H1 (cell line): Measurements from ENCODE around the gene DUSP18. TPM values are rescaled to one million over a fixed set of nuclear protein-coding genes. Genes with fewer than 3 reads are reported as not detected.

Experiments used
- CTCF ChIA-PET: fragments of 300-600 bp; sonication (Branson Sonifier 250); formaldehyde crosslinking; loops from one replicate; lab custom pipeline; 2021; ENCODE audit not compliant: partially characterized antibody; lab: Charles Lee
- POLR2A ChIA-PET: fragments of 300-600 bp; sonication (Branson Sonifier 250); formaldehyde crosslinking; loops from one replicate; lab custom pipeline; 2021; ENCODE audit warnings: inconsistent platforms; ENCODE audit not compliant: partially characterized antibody; lab: Charles Lee
- DNase-seq, 2 experiments: peaks; one replicate each; pipeline versions ENCODE4 v3.0.0 to v3.0.0-alpha.2; 2010 to 2022; ENCODE audit warnings: low spot score in 2 of 2, low read depth in 1 of 2, mixed read lengths in 1 of 2
- FAIRE-seq: peaks from 2 replicates; lab custom pipeline; 2011; peaks lifted over from hg19 to GRCh38; lab: Jason Lieb, UNC
- H2AFZ ChIP-seq: 2 replicates; pipeline ENCODE4 v1.8.1; 2012; ENCODE audit warnings: low read length, inconsistent platforms
- H2AK5ac ChIP-seq: 2 replicates; pipeline ENCODE4 v1.6.1; 2013; ENCODE audit warnings: low read depth, low read length
- H2BK120ac ChIP-seq: replicated peaks from 2 replicates; pipeline ENCODE3; 2013; ENCODE audit warnings: low read depth, low read length, inconsistent platforms
- H2BK12ac ChIP-seq: 2 replicates; pipeline ENCODE4 v1.6.1; 2013; ENCODE audit warnings: low read depth, low read length
- H2BK15ac ChIP-seq: 2 replicates; pipeline ENCODE4 v1.6.1; 2013; ENCODE audit warnings: low read length
- H2BK20ac ChIP-seq: 2 replicates; pipeline ENCODE4 v1.6.1; 2013; ENCODE audit warnings: low read length
- H2BK5ac ChIP-seq: 2 replicates; pipeline ENCODE4 v1.6.1; 2013; ENCODE audit warnings: low read depth, low read length
- H3K14ac ChIP-seq: 2 replicates; pipeline ENCODE4 v1.6.1; 2013; ENCODE audit warnings: inconsistent platforms; ENCODE audit not compliant: insufficient read length
- H3K18ac ChIP-seq: 2 replicates; pipeline ENCODE4 v1.6.1; 2013; ENCODE audit warnings: low read length; ENCODE audit errors: extremely low read depth
- H3K23ac ChIP-seq: 2 replicates; pipeline ENCODE4 v1.6.1; 2013; ENCODE audit warnings: inconsistent platforms; ENCODE audit not compliant: insufficient read length
- H3K23me2 ChIP-seq: 2 replicates; pipeline ENCODE4 v1.6.1; 2013; ENCODE audit warnings: low read depth, low read length
- H3K27ac ChIP-seq: 2 replicates; pipeline ENCODE4 v1.6.1; 2011; ENCODE audit warnings: low read depth, low read length, inconsistent platforms
- H3K27me3 ChIP-seq, 4 experiments: replicated peaks in 1 of 4; 1 replicate in 1 of 4; 2 replicates in 3 of 4; pipeline versions ENCODE4 v1.6.1 to v1.8.1; 2011 to 2013; ENCODE audit warnings: low read length in 3 of 4, mild to moderate bottlenecking in 3 of 4, inconsistent platforms in 2 of 4, mixed read lengths in 2 of 4, moderate library complexity in 1 of 4; ENCODE audit not compliant: control insufficient read depth in 3 of 4, insufficient read depth in 3 of 4; ENCODE audit errors: extremely low read depth in 1 of 4
- H3K36me3 ChIP-seq, 4 experiments: 2 replicates each; pipeline versions ENCODE4 v1.6.1 to v1.8.1; 2011 to 2013; ENCODE audit warnings: mild to moderate bottlenecking in 4 of 4, low read length in 3 of 4, moderate library complexity in 2 of 4, control low read depth in 1 of 4, inconsistent platforms in 1 of 4; ENCODE audit not compliant: insufficient read depth in 4 of 4, control insufficient read depth in 2 of 4
- H3K4ac ChIP-seq: replicated peaks from 2 replicates; pipeline ENCODE3; 2013; ENCODE audit warnings: low read length, low read depth, mixed read lengths, inconsistent platforms; ENCODE audit not compliant: insufficient read length
- H3K4me1 ChIP-seq, 4 experiments: replicated peaks in 1 of 4; 1 replicate in 1 of 4; 2 replicates in 3 of 4; pipeline versions ENCODE4 v1.6.1 to v1.8.1; 2011 to 2013; ENCODE audit warnings: low read length in 3 of 4, inconsistent platforms in 2 of 4, mixed read lengths in 1 of 4; ENCODE audit not compliant: insufficient read depth in 4 of 4, control insufficient read depth in 3 of 4
- H3K4me2 ChIP-seq, 2 experiments: 2 replicates each; pipeline versions ENCODE4 v1.6.1 to v1.8.1; 2011 to 2013; ENCODE audit warnings: low read depth in 2 of 2, low read length in 2 of 2, control low read depth in 1 of 2, inconsistent platforms in 1 of 2, mild to moderate bottlenecking in 1 of 2; ENCODE audit not compliant: insufficient read depth in 1 of 2
- H3K4me3 ChIP-seq, 4 experiments: fragments of 200-600, 300-600 bp in 1 of 4; sonication (generic), shearing (Covaris generic), sonication (Bioruptor Twin) in 1 of 4; 2 replicates each; pipeline versions ENCODE4 v1.5.1 to v1.8.1; 2011 to 2016; ENCODE audit warnings: low read length in 4 of 4, low read depth in 3 of 4, control low read depth in 2 of 4, inconsistent platforms in 2 of 4, mild to moderate bottlenecking in 2 of 4, mixed read lengths in 1 of 4, moderate library complexity in 1 of 4; ENCODE audit not compliant: insufficient read depth in 2 of 4; ENCODE audit errors: extremely low read depth in 1 of 4
- H3K56ac ChIP-seq: replicated peaks from 2 replicates; pipeline ENCODE3; 2013; ENCODE audit warnings: low read depth, mild to moderate bottlenecking, mixed read lengths, low read length, inconsistent platforms; ENCODE audit not compliant: insufficient read length
- H3K79me1 ChIP-seq: 2 replicates; pipeline ENCODE4 v1.6.1; 2013; ENCODE audit warnings: low read depth, low read length, control low read depth
- H3K79me2 ChIP-seq, 2 experiments: 2 replicates each; pipeline versions ENCODE4 v1.6.1 to v1.8.1; 2012 to 2013; ENCODE audit warnings: low read length in 2 of 2, mild to moderate bottlenecking in 2 of 2, inconsistent platforms in 1 of 2; ENCODE audit not compliant: insufficient read depth in 2 of 2, control insufficient read depth in 1 of 2
- H3K9ac ChIP-seq, 4 experiments: replicated peaks in 1 of 4; 1 replicate in 1 of 4; 2 replicates in 3 of 4; pipeline versions ENCODE4 v1.6.1 to v1.8.1; 2011 to 2013; ENCODE audit warnings: low read depth in 3 of 4, low read length in 3 of 4, control low read depth in 2 of 4, mild to moderate bottlenecking in 2 of 4, moderate library complexity in 2 of 4, inconsistent platforms in 1 of 4; ENCODE audit errors: extremely low read depth in 1 of 4
- H3K9me3 ChIP-seq, 2 experiments: 2 replicates each; pipeline versions ENCODE4 v1.6.1 to v1.8.1; 2012 to 2013; ENCODE audit warnings: mild to moderate bottlenecking in 2 of 2, moderate library complexity in 2 of 2, control low read depth in 1 of 2, inconsistent platforms in 1 of 2, low read depth in 1 of 2, low read length in 1 of 2, mixed read lengths in 1 of 2; ENCODE audit not compliant: insufficient read depth in 2 of 2
- H4K20me1 ChIP-seq, 2 experiments: replicated peaks in 1 of 2; 2 replicates each; pipeline versions ENCODE3 to v1.8.1; 2011 to 2013; ENCODE audit warnings: inconsistent platforms in 2 of 2, low read length in 2 of 2, mild to moderate bottlenecking in 1 of 2; ENCODE audit not compliant: insufficient read depth in 2 of 2, control insufficient read depth in 1 of 2
- H4K5ac ChIP-seq: 2 replicates; pipeline ENCODE4 v1.6.1; 2013; ENCODE audit warnings: low read length, low read depth, mixed read lengths, inconsistent platforms; ENCODE audit not compliant: insufficient read length
- H4K8ac ChIP-seq: 2 replicates; pipeline ENCODE4 v1.8.0; 2013; ENCODE audit warnings: mild to moderate bottlenecking, moderate library complexity, low read length, inconsistent platforms; ENCODE audit not compliant: insufficient read depth; ENCODE audit errors: extremely low read depth
- H4K91ac ChIP-seq: replicated peaks from 2 replicates; pipeline ENCODE3; 2013; ENCODE audit warnings: low read length, mixed read lengths, inconsistent platforms; ENCODE audit not compliant: insufficient read length
- RAD21 ChIP-seq, 2 experiments: IDR thresholded peaks in 1 of 2; conservative IDR thresholded peaks in 1 of 2; 2 replicates each; pipeline ENCODE4 v1.6.1; 2011; ENCODE audit warnings: low read depth in 2 of 2, low read length in 2 of 2, improper control_type of control experiment in 1 of 2, inconsistent platforms in 1 of 2, mild to moderate bottlenecking in 1 of 2, moderate library complexity in 1 of 2
- SP2 ChIP-seq: IDR thresholded peaks from 2 replicates; pipeline ENCODE4 v1.6.1; 2012; ENCODE audit warnings: mild to moderate bottlenecking, low read length, inconsistent platforms
- SUZ12 ChIP-seq: fragments of 200-600 bp; sonication (generic); IDR thresholded peaks from 2 replicates; pipeline ENCODE4 v1.6.1; 2012; ENCODE audit warnings: mild to moderate bottlenecking, inconsistent platforms, low read length, moderate library complexity, mixed read lengths
- TEAD4 ChIP-seq: IDR thresholded peaks from 2 replicates; pipeline ENCODE4 v1.6.1; 2012; ENCODE audit warnings: low read depth, low read length, inconsistent platforms, mixed read lengths
- YY1 ChIP-seq: IDR thresholded peaks from 2 replicates; pipeline ENCODE4 v1.6.1; 2011; ENCODE audit warnings: low read depth, mild to moderate bottlenecking, low read length
- WGBS, 2 experiments: shearing (Covaris generic) in 1 of 2; methylation state at CpG; one replicate each; pipeline versions ENCODE4 v1.1.6 to v1.1.7; 2013 to 2015; ENCODE audit warnings: low lambda C conversion rate in 2 of 2, mixed read lengths in 2 of 2, inconsistent platforms in 1 of 2, low coverage in 1 of 2, missing lambda C conversion rate in 1 of 2; ENCODE audit not compliant: insufficient replicate concordance in 2 of 2, insufficient coverage in 1 of 2, insufficient read length in 1 of 2; ENCODE audit errors: extremely low coverage in 1 of 2, missing lambda C conversion rate in 1 of 2; 5-methylcytosine and 5-hydroxymethylcytosine counted together
- polyA plus RNA-seq, 7 experiments: library from polyadenylated mRNA; depleted of rRNA in 3 of 7; stranded (reverse) in 5 of 7; unstranded in 2 of 7; fragments of >200 nt in 5 of 7; fragments of 200-250 nt in 2 of 7; gene quantifications; 1 replicate in 5 of 7; 2 replicates in 1 of 7; 4 replicates in 1 of 7; pipeline versions ENCODE4 v1.2.1 to v1.2.3, GENCODE V29; 2011 to 2013; ENCODE audit warnings: missing spikeins in 2 of 7, mixed read lengths in 2 of 7
- total RNA-seq: library from RNA; stranded (reverse); fragmentation: NEBNext Ultra II Directional; extraction: Animal tissue kit (Norgen Biotek cat#: 25700); gene quantifications from 2 replicates; pipeline ENCODE4 v1.2.1, GENCODE V29; 2021

DUSP18 gene
- total and polyA plus RNA-seq, 2 of the 8 experiments (the other 6 are each of a cell fraction or from before 2014, with no cell fraction given): 2.6 to 7.3 TPM

DNA sequence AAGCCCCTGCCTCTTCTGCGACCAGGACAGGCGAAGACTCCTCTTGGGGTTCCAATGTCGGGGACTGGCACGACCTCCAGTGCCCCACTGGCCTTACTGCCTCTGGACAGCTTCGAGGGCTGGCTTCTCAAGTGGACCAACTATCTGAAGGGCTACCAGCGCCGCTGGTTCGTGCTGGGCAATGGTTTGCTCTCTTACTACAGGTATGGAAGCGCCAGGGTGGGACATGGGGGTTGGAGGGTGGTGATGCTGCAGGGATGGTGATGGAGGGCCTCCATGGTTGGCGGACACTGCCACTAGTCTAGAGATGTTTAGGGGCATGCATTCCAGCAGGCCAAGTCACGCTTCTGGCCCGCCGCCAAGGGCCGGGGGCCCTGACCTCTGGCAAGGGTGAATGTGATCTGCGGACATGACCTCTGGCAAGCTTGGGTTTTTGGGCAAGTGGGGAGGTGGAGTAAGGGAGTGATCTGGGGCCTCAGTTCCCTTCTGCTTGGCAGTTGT is 27.7 kb upstream of the DUSP18 start:
- Histone ChIP-seq H3K79me2 (no peaks in the 10 kb centered on the region), H3K23ac (no peak overlapping the region), H3K4me2 (peak overlapping the region; percentile 80 to 82), H2BK15ac (peak overlapping the region; percentile 46; the same call in 1 of the 2 replicates), H3K14ac (no peak overlapping the region), H3K4me1 (peaks cover 0 to 6% (median 3%) of the 10 kb centered on the region in 4 experiments; a peak in 4 of 7 replicates), H3K9ac (no peak overlapping the region; a peak in 1 of 7 replicates), H3K9me3 (no peaks in the 10 kb centered on the region), H4K91ac (no peak overlapping the region), H3K27ac (no peak overlapping the region), H3K79me1 (no peaks in the 10 kb centered on the region), H2BK12ac (no peak overlapping the region), H4K8ac (peak overlapping the region; percentile 45; the same call in 1 of the 2 replicates), H2AK5ac (no peak overlapping the region), H3K4me3 (peak overlapping the region; percentile 46 to 68 (median 62)), H3K23me2 (peaks cover 13% of the 10 kb centered on the region; the same call in 1 of the 2 replicates), H2BK20ac (no peak overlapping the region), H3K36me3 (no peaks in the 10 kb centered on the region), H3K27me3 (peaks cover 0 to 17% (median 14%) of the 10 kb centered on the region in 4 experiments; a peak in 6 of 7 replicates), H2BK5ac (peak overlapping the region; percentile 35; the same call in 1 of the 2 replicates), H4K5ac (no peak overlapping the region), H3K18ac (no peak overlapping the region), H3K56ac (peak overlapping the region; percentile 59), H2AFZ (peak overlapping the region; percentile 61; the same call in 1 of the 2 replicates), H4K20me1 (peaks cover 0 to 5% of the 10 kb centered on the region in 2 experiments), H2BK120ac (peak overlapping the region; percentile 54), H3K4ac (peak overlapping the region; percentile 69)
- FAIRE-seq: no peak
- no peak for DNase-seq
- ChIA-PET CTCF (interaction anchor here (1.3 to 3.0 kb wide), 4 partner anchors 10 to 60 kb away, joined by 4 to 16 read pairs (median 6); partner anchors contain the start of gene SLC35E4), POLR2A (interaction anchor here (0.6 to 2.2 kb wide), 6 partner anchors 10 to 60 kb away, joined by 3 to 8 read pairs (median 5); partner anchors contain the start of genes DUSP18 and SLC35E4)
- no peak for TF ChIP-seq SP2
- no peak for TF ChIP-seq YY1
- TF ChIP-seq TEAD4: no peak
- peak; percentile 30; the same call in 1 of the 2 replicates for TF ChIP-seq SUZ12
- peak in 1 of 2 experiments; percentile 24; a peak in 1 of 4 replicates for TF ChIP-seq RAD21 (IDR thresholded peaks at IDR 0.05 in 1 of 2, conservative IDR thresholded peaks at IDR 0.05 in 1 of 2; ENCODE audit: low read depth in 2 of 2, low read length in 2 of 2)
- WGBS, 2 experiments: 61% methylated on average over 15 of the region's 15 CpGs; no CpG with 5 or more reads in 1 of the 2 experiments
